CD4-positive, alpha-beta T cell treated with Interleukin-12 subunit alpha and Interleukin-12 subunit beta, for 1 hour (primary cell): ENCODE measurements around the gene UCHL3.
"Not testable (repeated sequence)": the region's sequence is repeated elsewhere in the genome, so short reads cannot be mapped to it uniquely, and the experiment has no call there.

Source experiments
- DNase-seq: peaks from one replicate; pipeline ENCODE4 v3.0.0-alpha.2; 2020

Gene UCHL3

DNA sequence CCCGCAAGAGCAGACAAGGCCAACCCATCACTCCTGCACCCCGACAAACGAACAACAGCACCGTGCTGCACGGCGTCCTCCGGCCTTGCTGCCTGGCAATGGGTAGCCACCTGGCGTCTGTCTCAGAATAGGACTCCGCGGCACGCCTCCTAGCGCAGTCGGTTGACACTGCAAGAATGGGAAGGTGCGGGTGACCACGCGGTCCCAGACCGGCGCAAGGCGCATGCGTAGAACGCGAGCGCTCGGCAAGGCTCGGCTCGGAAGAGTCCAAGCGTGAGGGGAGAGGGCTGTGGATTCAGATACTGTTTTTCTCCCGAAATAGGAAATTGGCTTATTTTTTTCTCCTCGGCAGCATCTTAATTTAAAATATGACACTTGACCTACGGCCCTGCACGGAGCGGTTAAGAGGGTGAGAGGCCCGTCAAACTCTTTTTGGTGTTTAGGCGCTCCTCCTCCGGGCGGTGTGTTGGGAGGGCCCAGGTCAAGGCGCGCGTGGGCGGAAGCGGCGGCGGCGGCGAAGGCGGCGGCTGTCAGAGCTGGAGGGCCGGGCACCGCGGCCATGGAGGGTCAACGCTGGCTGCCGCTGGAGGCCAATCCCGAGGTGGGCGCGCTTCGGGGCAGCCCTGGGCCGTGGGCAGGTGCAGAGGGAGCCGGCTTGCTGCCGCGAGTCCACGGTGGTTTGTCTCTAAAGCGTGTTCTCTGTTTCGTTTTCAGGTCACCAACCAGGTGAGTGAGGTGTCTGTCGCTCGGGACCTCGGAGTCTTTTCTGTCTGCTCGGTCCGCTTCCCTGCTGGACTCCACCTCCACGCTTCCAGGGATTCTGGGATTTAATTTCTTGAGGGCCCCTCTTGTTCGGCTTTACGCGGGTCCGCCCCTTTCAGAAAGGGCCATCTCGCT lies at the start of gene UCHL3:
UCHL3 (plus strand) TSS at position 530 of the 897 bp plus-strand sequence; CDS start at position 560, 30 bp downstream.
- peak; percentile 97 for DNase-seq

DNA sequence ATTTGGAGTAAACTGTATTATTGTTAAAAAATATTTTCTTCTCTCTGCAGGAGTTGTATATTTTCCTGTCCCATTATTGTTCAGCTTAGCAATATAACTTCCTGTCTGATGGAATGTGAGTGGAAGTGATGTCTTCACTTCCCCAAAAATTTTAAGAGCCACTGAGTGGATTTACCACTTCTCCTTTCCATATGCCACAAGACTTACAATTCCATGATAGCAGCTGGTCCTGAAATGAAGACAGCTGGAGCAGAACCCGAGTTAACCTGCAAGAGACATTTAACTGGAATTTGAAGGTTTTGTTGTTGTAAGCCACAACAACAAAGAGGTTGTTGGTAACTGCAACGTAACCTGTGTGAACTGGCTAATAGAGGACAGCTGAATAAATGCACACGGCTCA lies 44.3 kb upstream of the UCHL3 start:
- no peak for DNase-seq

DNA sequence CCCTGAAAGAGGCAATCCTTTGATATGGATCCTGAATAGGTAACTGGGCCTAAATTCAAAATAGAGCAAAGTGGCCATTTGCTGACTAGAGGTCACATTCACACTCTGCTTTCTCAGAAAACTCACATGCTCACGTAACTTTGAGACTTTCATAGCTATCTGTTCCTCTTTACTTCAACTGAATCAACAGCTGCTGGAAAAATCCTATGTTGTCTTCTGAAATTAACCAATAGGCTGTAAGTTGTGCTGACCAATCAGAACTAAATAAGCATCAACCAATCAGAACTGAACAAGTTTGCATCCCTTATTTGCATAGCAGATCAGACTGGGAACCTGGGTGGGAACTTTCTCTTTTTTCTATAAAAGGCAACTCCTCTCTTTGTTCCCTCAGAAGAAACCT lies 43.6 kb upstream of the UCHL3 start:
- DNase-seq, result no peak

DNA sequence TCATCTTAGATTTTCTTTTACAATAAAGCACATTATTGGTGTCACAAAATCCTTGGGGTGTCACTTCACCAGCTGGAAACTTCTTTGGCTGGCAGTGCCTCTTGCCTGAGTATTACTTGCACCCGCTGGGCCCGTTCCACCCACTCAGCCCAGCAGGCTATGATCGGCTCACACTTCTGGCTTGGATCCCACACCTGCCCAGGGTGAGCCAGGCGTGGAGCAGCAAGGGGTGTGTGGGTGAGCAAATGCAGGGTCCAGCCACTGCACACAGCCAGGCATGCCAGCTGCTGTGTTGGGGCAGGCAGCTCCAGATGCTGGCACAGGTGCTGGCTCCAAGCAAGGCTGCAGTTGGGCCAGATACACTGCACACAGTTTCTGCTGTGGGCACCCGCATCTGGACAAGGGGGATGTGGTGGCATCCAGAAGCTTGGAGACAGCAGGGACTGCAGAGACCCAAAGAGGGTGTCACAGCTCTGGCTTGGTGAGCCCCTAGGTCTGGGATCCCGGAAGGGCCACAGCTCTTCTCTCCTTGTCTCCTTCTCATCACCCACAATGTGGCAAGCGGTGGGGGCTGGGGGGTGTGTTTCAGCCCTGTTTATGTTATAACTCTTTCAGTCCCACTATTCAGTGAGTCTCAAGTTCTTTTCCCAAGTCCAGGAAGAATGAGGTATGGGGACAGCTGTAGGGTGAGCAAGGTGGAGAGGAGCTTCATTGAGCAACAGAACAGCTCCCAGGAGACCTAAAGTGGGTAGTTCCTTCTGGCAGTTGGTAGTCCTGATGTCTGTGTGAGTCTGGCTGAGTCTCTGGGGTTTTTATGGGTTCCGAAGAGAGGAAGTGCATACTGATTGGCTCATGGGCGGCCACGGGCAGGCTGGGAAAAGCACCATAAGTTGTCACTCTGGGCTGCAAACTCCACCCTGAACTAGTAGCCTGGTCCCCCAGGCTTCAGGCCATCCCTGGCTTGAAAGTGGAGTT lies 42.3 kb upstream of the UCHL3 start:
- no peak for DNase-seq

DNA sequence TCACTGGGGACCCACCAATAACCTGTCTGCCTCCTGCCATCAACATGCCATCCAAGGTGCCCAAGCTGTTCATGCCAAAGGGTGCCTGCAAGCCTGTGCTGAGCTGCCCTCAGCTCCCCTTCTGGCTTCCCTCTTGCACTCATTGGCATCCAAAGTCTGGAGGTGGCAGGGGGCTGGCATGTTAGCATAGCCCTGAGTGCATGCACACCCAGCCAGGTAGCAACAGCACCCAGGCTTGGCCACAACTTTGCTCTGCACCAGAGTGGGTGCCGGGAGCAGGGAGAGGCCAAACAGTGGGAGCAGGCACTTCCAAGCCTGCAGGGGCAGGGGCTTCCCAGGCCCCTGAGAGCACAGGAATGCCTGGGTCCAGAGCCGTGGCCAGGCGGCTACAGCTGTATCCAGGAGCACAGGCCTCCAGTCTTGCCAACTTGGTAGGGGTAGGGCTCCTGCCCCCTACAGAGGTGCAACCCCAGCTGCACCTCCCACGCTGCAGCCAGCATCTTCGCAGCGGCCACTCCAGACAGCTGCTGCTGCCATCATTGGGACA lies 41.5 kb upstream of the UCHL3 start:
- no peak for DNase-seq

DNA sequence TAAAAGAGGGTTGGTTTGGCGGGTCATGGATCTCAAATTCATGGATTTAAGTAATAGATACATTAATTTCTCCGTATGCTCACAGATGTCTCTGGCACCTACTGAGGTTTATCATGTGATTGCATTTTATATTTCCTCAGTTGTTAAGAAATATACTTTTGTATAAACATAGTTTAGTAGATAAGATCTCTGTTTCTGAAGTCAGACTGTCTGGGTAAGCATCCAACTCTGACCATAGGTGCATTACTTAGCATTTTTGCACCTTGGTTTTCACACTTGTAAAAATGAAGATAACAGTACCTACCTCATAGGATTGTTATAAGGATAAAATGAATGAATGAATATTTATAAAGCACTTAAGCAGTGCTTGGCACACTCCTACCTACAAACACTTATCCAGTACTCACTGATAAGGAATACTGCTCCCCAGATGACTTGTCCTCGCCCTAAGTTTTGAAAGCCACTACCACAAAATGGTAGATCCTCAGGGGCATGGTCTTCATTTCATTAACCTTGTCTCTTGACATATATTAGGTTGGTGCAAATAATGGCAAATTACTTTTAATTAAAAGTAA lies 38.5 kb upstream of the UCHL3 start:
- no peak for DNase-seq

DNA sequence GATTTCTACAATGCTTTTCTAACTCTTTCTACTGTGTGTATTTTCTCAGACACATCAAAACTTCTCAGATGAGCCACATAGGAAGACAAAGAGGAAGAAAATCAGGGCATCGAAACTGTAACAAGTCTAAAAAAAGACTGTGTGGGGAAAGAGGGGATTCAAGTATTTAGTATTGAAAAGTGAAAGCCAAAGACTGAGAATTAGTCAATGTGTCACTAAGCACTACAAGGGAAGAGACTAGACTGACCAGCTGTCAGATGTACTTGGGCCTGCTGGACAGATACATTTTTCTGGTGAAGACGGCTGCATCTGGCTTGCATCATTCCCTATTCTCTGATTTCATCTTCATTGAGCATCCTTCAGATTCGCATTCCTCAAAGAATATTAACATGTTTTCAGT lies 37.3 kb upstream of the UCHL3 start:
- DNase-seq, result no peak

DNA sequence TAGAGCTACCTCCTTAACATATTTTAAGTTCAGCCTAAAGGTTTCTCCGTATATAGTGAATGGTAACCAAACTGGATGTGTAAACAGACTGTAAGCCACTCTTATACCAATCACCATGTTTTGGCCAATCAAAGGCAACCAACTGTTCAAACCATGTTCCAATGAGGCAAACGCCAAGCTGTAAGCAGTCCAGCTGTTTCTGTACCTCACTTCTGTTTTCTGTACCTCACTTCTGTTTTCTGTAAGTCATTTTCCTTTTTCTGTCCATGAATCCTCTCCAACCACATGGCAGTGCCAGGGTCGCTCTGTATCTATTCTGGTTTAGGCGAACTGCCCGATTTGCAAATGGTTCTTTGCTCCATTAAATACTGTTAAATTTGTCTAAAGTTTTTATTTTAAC lies 36.3 kb upstream of the UCHL3 start:
- no peak for DNase-seq

DNA sequence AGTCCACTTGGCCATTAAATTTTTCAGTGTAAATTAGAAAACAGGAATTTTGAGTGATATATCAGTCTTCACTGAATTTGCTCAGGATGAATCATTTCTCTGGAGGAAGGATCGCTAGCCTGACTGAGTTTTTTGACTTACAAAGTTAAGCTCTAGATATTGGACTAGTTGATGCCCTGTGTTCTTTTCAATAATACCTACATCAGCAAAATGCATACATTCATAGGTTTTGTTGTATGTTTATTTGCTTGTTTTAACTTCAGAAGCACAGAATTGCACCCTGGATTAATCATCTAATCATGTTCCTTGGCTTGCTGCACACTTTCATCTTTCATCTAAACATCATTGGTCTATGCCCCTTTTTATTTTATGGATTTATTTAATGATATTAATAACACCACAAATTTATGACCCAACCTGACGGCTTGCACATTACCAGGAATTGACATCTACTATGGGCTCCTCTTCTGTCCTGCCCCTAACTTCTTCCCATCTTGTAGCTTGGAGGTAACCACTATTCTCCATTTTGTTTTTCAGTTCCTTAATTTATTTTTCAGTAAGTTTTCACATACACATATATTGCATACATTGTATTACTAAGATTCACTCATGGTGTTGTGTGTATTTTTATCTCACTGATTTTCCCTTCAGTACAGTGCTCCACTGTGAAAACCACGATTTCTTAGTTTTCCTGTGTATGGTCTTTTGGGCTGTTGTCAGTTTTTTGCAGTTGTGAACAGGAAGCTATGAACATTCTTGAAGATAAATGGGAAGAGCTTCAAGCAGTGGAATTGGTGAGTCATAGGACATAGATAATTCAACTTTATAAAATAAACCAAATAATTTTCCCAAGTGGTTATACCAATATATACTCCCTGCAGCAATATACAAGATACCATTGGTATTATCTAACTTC lies 35.3 kb upstream of the UCHL3 start:
- DNase-seq, result no peak

DNA sequence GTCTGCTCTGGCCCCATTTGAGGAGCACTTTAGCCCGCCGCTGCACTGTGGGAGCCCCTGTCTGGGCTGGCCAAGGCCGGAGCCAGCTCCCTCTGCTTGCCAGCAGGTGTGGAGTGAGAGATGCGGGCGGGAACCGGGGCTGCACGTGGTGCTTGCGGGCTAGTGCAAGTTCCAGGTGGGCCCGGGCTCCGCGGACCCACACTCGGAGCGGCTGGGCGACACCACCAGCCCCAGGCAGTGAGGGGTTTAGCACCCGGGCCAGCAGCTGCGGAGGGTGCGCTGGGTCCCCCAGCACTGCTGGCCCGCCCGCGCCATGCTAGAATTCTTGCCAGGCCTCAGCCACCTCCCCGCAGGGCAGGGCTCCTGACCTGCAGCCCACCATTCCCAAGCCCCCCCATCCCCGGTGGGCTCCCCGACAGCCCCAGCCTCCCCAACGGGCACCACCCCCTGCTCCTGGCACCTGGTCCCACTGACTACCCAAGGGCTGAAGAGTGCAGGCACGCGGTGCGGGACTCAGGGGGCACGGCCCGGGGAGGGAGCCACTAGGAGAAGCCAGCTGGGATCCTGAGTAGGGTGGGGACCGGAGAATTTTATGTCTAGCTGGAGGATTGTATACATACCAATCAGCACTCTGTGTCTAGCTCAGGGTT lies 31.0 kb upstream of the UCHL3 start:
- DNase-seq, result no peak

DNA sequence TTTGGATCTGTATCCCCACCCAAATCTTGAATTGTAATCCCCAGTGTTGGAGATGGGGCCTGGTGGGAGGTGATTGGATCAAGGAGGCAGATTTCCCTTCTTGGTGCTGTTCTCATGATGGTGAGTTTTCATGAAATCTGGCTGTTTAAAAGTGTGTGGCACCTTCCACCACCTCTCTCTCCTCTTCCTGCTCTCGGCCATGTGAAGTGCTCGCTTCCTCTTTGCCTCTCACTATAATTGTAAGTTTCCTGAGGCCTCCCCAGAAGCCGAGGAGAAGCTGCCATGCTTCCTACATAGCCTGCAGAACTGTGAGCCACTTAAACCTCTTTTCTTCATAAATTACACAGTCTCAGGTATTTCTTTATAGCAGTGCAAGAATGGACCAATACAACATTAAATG lies 27.6 kb upstream of the UCHL3 start:
- DNase-seq, result no peak

DNA sequence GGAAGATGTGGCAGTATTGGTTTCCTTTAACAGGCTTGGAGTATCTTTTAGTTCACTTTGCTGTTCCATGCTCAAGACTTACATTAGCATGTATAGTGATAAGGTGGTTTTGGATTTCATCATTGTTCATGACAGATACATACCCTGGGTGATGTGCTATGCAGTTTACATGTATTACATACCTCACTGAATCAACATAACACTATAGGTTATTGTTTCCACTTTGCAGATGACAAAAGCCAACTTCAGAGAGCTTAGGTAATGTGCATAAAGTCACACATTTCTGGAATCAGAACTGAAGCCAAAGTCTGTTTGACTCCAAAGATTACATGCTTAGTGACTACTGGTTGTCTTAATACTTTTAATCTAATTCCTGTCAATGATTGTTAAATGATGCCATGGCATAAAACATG lies 19.0 kb upstream of the UCHL3 start:
- DNase-seq, result no peak

DNA sequence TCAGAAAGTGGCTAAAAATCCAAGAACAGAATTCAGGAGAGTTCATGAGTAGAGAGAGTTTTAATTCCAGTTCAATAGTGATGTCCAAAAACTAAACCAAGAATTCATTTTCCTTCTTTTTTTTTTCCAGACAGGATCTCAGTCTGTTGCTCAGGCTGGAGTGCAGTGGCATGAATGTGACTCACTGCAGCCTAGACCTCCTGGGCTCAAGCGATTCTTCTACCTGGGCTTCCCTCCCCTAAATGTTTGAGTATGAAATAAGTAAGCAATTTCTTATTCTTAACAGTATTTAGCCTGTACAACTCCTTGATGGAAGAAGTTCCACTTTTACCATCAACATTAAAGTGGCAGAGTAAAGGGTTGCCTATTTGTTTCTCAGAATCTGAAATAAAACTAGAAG lies 15.7 kb upstream of the UCHL3 start:
- no peak for DNase-seq

DNA sequence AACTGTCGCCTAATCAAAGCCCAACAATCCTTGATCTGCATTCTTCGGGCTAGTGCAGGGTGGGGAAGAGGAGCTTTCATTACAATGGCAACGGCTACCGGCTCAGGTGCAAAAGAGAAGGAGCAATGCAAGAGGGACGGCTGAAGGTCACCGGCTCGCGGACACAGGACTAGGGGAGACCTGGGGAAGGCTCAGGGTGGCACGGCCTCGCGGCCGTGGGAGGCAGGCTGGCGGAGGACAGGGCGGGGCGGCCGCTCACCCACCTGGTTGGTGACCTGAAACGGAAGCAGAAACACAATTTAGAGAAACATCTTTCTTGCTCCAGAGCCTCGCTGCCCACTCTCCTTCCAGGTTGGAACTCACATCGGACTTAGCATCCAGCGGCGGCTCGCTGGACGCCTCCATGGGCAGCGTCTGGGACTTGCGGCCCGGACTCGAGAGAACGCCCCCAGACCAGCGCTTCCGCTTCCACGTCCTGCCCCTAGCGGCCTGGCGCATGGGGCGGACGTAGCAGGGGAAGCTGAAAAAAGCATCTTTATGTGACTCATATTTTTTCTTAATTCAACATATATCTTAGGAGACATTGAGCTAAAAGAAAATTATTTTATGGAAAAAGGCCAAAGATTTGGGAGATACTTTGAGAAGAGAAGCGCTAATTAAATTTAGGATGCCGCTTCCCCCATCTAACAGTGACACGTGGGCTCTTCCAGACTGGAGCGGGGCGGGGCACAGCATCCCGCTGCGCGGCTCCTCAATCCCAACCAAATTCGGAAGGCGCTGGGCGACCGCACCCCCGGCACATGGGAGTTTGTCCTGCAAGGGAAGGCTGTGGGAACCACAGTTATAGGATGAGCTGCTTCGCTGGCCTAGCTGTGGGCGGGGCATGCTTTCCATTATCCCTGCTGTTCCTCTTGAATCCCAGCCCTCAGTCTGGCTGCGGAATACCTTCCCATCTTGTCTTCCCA lies 11.9 kb upstream of the UCHL3 start, which contains the start of gene COMMD6:
COMMD6 (minus strand) TSS at position 441 of the 965 bp plus-strand sequence; CDS start at position 405, 36 bp downstream.
- DNase-seq, result peak; percentile 68

DNA sequence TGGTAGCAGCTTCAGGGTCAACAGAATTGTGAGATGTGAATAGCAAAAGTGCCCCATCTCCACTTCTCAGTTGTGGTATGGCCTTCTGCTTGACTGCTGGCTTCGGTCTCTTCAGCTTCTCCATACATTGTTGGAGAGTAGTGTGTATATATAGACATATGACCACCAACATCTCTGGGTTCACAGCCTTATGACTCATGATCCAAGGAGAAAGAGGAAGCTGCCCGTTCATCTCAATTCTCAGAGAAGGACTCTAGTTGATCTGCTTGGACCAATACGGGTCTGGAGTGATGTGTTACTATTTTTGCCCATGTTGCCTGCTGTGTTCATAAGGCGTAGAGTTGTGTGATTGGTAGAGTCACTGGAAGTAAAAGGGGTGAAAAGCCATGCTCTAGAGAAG lies 8.3 kb upstream of the UCHL3 start:
- no peak for DNase-seq

DNA sequence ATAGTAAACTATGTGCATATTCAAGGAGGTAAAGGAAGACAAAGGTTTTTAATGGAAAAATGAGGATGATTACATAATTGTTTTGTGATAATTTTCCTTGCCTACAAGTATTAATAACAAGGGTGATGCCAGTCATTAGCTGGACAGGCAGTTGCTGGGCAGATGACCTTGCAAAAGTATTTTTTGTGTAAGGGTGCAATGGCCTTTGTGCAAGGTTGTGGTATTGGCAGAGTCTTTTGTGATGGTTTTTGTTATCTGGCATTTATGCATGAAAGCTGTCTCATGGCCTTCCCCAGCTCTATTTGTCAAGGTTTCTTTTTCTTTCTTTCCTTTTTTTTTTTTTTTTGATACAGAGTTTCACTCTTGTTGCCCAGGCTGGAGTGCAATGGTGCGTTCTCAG lies 7.6 kb upstream of the UCHL3 start:
- DNase-seq, result no peak

DNA sequence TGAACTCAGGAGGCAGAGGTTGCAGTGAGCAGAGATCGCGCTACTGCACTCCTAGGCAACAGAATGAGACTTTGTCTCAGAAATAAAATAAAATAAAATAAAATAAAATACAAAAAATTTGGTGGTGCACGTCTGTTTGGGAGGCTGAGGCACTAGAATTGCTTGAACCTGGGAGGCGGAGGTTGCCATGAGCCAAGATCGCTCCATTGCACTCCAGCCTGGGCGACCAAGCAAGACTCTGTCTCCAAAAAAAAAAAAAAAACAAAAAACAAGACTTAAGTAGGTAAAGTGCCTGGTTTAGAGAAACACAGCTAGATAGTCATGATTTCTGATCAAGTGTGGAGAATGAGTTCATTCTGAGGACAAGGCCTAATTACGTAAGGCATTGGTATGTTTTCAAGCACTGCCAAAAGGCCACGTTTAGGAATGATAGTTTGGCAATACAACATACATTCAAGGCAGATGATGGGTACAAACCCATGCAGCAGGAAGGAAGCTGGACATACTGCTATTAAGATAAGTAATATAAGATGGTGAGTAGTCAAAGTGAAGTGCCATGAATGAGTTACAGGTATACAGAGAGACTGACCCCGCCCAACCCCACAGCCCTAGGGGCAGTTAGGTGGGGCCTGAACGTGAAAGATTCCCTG lies 4.8 kb upstream of the UCHL3 start:
- no peak for DNase-seq

DNA sequence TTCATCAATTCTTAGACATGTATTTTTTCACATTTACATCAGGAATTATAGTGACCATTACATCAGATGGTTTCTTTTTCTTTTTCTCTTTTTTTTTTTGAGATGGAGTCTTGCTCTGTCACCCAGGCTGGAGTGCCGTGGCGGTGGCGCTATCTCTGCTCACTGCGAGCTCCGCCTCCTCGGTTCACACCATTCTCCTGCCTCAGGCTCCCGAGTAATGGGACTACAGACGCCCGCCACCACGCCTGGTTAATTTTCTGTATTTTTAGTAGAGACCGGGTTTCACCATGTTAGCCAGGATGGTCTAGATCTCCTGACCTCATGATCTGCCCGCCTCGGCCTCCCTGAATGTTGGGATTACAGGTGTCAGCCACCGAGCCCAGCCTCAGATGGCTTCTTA lies 4.2 kb upstream of the UCHL3 start:
- not testable (repeated sequence) for DNase-seq

DNA sequence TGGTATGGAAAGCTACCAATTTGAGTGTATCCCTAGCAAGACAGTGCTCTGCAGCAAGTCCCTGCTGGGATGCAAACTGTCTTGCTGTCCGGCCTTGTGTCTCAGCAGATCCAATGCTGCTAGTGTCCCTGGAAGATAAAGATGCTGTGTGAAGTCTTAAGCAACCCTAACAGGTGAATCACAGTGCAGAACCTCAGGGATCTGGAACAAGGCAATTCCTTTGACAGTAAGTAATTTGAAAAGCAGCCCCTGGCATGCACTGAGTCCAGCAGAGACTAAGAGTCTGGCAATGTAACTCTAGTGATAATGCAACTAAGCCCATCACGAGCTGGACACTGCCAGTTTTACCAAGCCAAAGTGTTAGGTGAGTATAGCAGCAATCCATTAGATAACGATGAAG lies 1.7 kb upstream of the UCHL3 start:
- no peak for DNase-seq
